Prostate gland (tissue), 2 donors: Measurements from ENCODE around the gene QRICH1.

Experiments used
- POLR2AphosphoS5 ChIP-seq: sonication (generic); formaldehyde crosslinking; IDR thresholded peaks from one replicate; pipeline ENCODE4 v1.6.1; 2017; ENCODE audit warnings: antibody characterized with exemption
- TF ChIP-seq, protein P1 (sequence below), 4 experiments: fragments of 200-600 bp in 2 of 4; fragments of 450-650 bp in 2 of 4; sonication (generic) in 2 of 4; IDR thresholded peaks; 1 replicate in 3 of 4; 2 replicates in 1 of 4; pipeline ENCODE4 v1.5.1; 2016 to 2019; ENCODE audit warnings: antibody characterized with exemption in 4 of 4, mild to moderate bottlenecking in 2 of 4, moderate library complexity in 2 of 4

DNA sequence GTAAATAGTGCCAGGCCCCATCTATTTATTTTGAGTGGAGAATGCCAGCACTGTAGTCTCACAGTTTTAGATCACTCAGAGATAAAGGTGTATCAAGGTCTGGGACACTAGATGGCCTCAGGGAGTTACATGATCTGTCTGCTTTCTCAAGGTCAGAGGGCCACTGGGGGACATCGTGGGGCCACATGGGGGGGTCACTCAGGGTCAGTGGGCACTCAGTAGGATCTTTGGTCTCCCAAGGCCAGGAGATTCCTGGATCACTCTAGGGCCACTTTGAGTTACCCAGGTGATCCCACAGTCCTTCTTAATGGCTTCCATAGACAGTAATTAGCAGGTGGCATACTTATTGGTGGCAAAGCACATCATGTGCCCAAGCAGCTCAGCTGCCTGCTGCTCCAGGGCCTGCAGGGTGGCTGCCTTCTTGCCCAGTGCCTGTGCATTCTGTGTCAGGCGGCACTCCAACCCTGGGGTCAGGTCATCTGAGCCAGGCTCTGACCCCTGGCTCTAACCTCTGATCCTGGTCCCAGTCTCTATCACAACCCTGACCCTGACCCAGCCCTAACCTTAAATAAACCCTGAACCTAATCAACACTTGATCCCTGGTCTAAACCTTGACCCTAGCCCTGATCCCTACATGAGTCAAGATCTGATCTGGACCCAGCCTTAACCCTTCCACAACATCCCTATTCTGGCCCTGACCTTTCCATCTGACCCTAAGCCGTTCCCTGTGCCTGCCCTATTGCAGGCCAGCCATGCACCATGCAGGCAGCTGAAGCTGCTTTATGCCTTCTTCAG, 40.8 kb upstream of the QRICH1 start:
- TF ChIP-seq, protein P1, sequence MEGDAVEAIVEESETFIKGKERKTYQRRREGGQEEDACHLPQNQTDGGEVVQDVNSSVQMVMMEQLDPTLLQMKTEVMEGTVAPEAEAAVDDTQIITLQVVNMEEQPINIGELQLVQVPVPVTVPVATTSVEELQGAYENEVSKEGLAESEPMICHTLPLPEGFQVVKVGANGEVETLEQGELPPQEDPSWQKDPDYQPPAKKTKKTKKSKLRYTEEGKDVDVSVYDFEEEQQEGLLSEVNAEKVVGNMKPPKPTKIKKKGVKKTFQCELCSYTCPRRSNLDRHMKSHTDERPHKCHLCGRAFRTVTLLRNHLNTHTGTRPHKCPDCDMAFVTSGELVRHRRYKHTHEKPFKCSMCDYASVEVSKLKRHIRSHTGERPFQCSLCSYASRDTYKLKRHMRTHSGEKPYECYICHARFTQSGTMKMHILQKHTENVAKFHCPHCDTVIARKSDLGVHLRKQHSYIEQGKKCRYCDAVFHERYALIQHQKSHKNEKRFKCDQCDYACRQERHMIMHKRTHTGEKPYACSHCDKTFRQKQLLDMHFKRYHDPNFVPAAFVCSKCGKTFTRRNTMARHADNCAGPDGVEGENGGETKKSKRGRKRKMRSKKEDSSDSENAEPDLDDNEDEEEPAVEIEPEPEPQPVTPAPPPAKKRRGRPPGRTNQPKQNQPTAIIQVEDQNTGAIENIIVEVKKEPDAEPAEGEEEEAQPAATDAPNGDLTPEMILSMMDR (IDR thresholded peaks at IDR 0.05), result no peak
- no peak for TF ChIP-seq POLR2AphosphoS5
